Iris pigment epithelial cell (primary cell): Measurements from ENCODE around the gene C19orf73.

Experiments used
- DNase-seq: peaks from one replicate; pipeline ENCODE4 v3.0.0-alpha.2; 2011; ENCODE audit warnings: low read depth

The C19orf73 gene

GRCh38 chr19:49121841-49122240, 2.9 kb upstream of the C19orf73 start:
- peak; percentile 29 for DNase-seq

DNA sequence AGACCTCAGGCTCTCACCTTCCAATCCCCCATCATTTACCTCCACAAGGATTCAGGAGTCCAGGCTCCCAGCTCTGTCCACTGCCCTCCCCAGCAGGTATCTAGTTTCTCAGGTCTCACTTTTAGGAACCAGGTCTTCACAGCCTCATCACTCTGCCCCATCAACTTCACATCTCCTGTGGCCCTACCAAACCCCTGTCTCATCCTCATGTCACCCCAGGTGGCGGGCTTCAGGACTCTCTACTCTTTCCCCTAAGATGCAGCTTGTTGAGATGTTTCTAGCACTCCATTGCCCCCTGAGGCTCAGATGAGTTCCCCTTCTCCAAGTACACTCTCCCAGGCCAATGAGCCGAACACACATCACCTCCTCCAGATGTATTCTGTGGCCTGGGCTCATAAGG, 1.9 kb upstream of the C19orf73 start:
- DNase-seq = no peak

DNA sequence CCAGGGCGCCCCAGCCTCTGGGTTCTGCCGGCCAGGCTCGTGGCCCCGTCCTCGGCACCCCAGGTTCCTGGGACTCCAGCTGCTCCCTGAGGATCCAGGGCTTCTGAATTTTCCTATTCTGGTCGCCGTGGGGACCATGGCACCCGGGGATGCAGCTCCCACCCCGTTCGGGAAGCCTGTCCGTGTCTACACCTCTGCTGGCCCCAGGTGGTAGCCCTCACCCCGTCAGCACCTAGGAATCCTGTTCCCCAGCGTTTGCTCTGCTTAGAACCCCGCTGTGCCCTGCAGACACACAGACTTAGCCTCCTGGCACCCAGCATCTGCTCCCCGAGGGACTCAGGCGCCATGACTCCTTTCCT, 1.4 kb upstream of the C19orf73 start:
- DNase-seq = no peak

GRCh38 chr19:49119411-49120324, 725 bp upstream of the C19orf73 start, which contains the start of gene PPFIA3:
PPFIA3 (plus strand) TSS chr19:49119544; CDS start chr19:49127874, 8,330 bp downstream.
- DNase-seq = peak; percentile 68

DNA sequence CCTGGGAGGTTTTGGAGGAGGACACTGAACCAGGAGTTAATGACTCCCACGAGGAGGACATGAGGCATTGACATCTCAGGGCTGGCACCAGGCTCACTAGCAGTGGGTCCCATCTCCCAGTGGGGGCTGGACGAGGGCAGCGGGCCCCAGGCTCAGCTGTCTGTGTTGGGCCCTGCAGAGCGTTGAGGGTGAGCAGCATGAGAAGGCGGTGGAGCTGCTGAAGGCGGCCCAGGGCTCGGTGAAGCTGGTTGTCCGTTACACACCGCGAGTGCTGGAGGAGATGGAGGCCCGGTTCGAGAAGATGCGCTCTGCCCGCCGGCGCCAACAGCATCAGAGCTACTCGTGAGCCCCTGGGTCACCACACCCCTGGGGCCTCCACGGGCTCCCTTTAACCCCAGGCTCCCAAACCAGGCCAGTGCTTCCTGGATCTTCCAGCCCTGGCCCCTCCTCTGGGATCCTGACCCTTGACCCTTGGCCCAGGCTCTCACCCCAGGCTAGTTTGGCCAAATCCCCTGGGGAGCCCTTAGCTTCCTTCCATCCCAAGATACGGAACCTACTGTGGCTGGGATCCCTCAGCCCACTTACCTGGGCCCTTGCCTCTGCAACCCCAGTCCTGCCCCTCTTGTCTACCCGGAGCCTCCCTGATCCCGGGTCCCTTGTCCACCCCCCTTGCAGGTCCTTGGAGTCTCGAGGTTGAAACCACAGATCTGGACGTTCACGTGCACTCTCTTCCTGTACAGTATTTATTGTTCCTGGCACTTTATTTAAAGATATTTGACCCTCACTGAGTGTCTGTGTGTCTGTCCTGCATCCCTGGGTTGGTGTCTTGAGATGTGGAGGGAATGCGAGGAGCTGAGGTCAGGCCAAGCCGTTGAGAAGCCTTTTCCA, 1.0 kb downstream of the C19orf73 start:
- no peak for DNase-seq

DNA sequence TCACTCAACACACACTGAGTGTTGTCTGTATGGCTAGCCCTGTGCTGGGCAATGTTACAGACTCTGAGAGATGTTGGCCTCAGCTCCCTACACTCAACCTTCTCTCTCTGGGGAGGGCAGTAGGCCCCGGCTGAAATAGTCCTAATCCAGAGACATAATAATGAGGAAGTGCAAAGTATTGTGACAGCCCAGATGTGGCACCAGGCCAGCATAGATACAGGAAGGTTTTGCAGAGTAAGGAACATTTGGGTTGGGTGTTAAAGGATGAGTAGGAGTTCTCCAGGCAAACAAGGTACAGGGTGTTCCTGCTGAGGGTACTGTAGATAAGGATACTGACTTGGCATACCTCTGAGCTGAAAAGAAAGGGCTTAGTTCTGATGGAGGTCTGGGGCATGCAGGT, 2.4 kb downstream of the C19orf73 start:
- no peak for DNase-seq

DNA sequence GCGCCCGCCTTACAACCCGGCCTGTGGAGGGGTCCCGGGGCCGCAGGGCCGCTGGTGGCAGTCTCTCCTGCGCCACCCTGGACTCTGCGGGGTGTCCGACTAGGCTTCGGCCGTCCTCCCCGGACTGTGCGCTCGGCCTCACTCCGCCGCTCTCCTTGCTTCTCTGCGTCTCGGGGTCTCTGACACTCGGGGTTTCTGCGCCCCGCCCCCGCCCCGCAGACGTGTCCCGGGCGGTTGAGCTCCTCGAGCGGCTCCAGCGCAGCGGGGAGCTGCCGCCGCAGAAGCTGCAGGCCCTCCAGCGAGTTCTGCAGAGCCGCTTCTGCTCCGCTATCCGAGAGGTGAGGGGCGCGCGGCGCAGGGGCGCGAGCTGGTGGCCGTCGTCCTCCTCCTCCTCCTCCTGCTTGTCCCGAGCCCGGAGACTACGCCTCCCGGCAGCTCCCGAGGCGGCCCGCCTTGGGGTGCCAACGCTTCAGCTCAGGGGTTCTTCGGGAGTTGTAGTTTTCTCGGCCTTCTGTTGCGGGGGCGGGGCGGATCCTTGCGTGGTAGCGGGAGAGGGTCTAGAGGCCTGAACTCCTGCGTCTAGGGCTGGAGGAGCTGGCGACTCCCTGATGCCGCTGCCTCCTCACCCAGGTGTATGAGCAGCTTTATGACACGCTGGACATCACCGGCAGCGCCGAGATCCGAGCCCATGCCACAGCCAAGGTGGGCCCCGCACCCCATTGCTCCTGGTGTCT, 4.1 kb downstream of the C19orf73 start:
- DNase-seq = peak; percentile 55

- peak; percentile 57 for DNase-seq
Observed at GRCh38 chr19:49113762-49114629, 4.9 kb downstream of the C19orf73 start, which contains the start of gene LIN7B. LIN7B (plus strand) TSS chr19:49114370; CDS start chr19:49114405, 35 bp downstream.

GRCh38 chr19:49111218-49111998, 7.5 kb downstream of the C19orf73 start:
- DNase-seq = no peak

DNA sequence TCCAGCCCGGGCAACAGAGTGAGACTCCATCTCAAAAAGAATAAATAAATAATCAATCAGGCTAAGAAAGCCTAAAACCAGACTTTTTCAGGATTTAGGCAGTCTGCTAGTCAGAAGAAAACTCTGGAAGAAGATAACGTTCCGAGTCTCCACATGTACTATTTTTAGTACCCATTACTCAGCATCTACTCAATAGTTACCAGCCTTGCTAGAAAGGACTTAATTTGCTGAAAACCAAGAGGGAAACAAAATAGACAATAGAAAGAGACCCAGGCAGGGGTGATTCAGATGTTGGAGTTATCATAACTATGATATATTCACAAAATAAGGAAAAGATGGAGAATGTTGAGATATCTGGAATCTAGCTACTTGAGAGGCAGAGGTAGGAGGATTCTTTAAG, 8.4 kb downstream of the C19orf73 start:
- DNase-seq = peak; percentile 35

DNA sequence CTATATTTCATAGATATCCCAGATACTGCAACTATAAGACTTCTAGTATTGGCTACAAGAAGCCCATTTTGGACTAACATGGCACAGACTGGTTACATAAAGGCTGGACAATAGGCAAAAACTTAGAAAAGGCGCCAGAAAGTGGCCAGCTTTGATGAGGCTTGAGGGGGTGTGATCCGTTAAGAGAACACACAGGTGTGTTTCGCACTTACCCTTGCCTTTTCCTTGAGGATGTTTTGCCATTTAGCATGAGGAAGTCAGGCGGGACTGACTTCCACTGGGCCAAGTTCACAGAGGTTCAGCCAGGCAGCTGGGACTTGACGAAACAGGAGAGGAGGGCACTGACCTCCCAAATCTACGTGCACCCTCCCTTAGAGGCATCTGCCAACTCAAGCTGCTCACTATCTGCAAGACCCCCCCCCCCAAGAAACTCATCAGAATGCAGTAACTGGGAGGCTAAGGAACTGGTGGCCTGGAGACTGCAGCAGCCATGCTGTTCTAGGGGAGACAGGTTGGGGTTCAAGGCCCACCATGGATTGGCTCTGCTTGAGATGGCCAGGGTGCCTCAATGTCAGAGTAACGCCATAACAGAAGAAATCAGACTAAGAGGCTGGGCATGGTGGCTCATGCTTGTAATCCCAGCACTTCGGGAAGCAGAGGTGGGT, 9.2 kb downstream of the C19orf73 start:
- no peak for DNase-seq

- no peak for DNase-seq
Observed at GRCh38 chr19:49109051-49109450, 9.9 kb downstream of the C19orf73 start.

DNA sequence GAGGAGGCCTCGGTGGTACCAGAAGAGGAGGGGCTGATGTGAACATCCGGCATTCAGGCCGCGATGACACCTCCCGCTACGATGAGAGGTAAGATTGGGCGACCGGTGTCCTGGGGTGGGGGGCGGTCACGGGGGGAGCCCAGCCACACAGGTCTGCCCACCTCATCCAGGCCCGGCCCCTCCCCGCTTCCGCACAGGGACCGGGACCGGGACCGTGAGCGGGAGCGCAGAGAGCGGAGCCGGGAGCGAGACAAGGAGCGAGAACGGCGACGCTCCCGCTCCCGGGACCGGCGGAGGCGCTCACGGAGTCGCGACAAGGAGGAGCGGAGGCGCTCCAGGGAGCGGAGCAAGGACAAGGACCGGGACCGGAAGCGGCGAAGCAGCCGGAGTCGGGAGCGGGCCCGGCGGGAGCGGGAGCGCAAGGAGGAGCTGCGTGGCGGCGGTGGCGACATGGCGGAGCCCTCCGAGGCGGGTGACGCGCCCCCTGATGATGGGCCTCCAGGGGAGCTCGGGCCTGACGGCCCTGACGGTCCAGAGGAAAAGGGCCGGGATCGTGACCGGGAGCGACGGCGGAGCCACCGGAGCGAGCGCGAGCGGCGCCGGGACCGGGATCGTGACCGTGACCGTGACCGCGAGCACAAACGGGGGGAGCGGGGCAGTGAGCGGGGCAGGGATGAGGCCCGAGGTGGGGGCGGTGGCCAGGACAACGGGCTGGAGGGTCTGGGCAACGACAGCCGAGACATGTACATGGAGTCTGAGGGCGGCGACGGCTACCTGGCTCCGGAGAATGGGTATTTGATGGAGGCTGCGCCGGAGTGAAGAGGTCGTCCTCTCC, 11.1 kb downstream of the C19orf73 start:
- no peak for DNase-seq

- peak; percentile 58 for DNase-seq
Observed at GRCh38 chr19:49106648-49107135, 12.3 kb downstream of the C19orf73 start.

GRCh38 chr19:49104229-49104864, 14.6 kb downstream of the C19orf73 start:
- DNase-seq = no peak

DNA sequence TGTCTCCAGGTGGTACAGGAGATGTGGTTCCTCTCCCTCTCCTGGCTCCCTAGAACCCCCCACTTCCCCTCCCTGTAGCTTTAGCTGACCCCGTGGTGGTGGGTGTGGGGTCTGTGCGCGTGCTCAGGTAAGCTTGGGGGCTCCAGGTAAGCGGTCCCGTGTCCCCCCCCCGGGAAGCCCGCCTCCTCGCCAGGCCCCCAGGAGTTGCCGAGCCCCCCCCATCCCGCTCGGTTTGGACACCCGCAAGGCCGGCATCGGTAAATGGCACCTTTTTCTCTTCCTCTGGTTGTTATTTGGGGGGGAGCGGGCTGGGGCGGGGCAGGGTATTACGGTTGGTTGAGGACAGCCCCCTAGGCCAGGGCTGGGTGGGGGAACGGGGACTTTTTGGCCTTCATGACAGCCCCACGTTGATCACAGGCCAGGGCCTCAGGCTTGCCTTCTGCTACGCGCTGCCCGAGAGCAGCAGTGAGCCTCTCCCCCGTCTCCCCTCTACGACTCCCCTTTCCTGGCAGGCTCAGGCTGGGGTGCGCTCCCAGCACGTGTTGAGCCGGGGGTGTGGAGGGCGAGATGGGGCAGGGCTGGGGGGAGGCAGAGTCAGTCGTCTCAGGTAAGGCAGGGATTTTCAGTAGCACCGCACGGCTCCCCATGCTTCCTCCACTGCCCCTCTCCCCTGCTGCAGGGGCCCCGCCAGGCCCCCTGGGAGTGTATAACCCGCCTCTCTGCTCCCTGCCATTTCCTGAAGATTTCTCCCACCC, 15.4 kb downstream of the C19orf73 start:
- DNase-seq = no peak

DNA sequence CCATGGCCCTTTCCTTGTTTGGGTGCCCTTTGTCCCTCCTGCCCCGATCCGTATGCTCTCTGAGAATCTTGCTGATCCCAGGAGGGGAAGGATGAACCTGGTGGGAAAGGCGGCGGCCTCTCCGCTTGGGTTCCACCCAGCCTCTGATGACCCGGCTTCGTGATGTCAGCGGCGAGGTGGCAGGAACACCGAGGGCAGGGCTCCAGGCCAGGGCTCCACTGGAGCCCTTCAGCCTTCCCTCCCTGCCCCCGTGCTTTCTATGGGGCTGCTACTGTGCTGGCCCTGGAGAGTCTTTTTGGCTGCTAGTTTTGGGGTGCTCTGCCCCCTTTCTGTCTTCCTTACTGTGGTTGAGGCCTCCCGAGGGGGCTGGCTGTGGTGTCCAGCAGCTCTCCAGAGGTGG, 16.6 kb downstream of the C19orf73 start:
- DNase-seq = no peak
